HEK293T (cell line): Measurements from ENCODE around the gene TGDS.

Experiments used
- ARNT ChIP-seq: fragments of 450-650 bp; IDR thresholded peaks from 2 replicates; pipeline ENCODE4 v1.6.1; 2017; ENCODE audit warnings: mild to moderate bottlenecking
- BHLHE40 ChIP-seq: fragments of 450-650 bp; IDR thresholded peaks from 2 replicates; pipeline ENCODE4 v1.6.1; 2016; ENCODE audit warnings: mild to moderate bottlenecking, moderate library complexity, borderline replicate concordance
- CTBP1 ChIP-seq: fragments of 450-650 bp; IDR thresholded peaks from 2 replicates; pipeline ENCODE4 v1.6.1; 2016; ENCODE audit warnings: borderline replicate concordance
- ELF4 ChIP-seq: fragments of 450-650 bp; IDR thresholded peaks from 2 replicates; pipeline ENCODE4 v1.6.1; 2017; ENCODE audit warnings: antibody characterized with exemption
- FOXA1 ChIP-seq: fragments of 450-650 bp; IDR thresholded peaks from 2 replicates; pipeline ENCODE4 v1.6.1; 2016; ENCODE audit warnings: mild to moderate bottlenecking
- FOXK2 ChIP-seq: fragments of 450-650 bp; IDR thresholded peaks from 2 replicates; pipeline ENCODE4 v1.6.1; 2016; ENCODE audit warnings: mild to moderate bottlenecking
- FOXM1 ChIP-seq: fragments of 450-650 bp; IDR thresholded peaks from 2 replicates; pipeline ENCODE4 v1.6.1; 2017; ENCODE audit warnings: mild to moderate bottlenecking, borderline replicate concordance
- HDGF ChIP-seq: fragments of 450-650 bp; IDR thresholded peaks from 2 replicates; pipeline ENCODE4 v1.6.1; 2017; ENCODE audit warnings: antibody characterized with exemption, borderline replicate concordance
- NFRKB ChIP-seq: fragments of 450-650 bp; IDR thresholded peaks from 2 replicates; pipeline ENCODE4 v1.6.1; 2016; ENCODE audit warnings: mild to moderate bottlenecking, moderate library complexity
- SP1 ChIP-seq: fragments of 450-650 bp; IDR thresholded peaks from 2 replicates; pipeline ENCODE4 v1.6.1; 2017
- SUZ12 ChIP-seq: fragments of 450-650 bp; IDR thresholded peaks from 2 replicates; pipeline ENCODE4 v1.6.1; 2016; ENCODE audit warnings: mild to moderate bottlenecking
- TARDBP ChIP-seq: fragments of 450-650 bp; IDR thresholded peaks from 2 replicates; pipeline ENCODE4 v1.6.1; 2016
- ZNF384 ChIP-seq: fragments of 450-650 bp; IDR thresholded peaks from 2 replicates; pipeline ENCODE4 v1.6.1; 2016

GRCh38 chr13:94568443-94568842 lies 27.5 kb downstream of the TGDS start:
- TF ChIP-seq HDGF (no peak), ZNF384 (no peak), FOXA1 (no peak), TARDBP (no peak), ARNT (no peak), SP1 (no peak), FOXK2 (no peak), NFRKB (no peak), FOXM1 (no peak), ELF4 (no peak), CTBP1 (no peak), BHLHE40 (no peak), SUZ12 (no peak)
